ENCODE data around the gene C10orf62.

C10orf62 gene

GRCh38 chr10:97571622-97572021, 17.9 kb upstream of the C10orf62 start:
- no peak overlapping the region for H3K27ac ChIP-seq
- H3K4me3 ChIP-seq (ENCODE audit: low read depth in 1 of 2, low read length in 1 of 2), result no peak overlapping the region
- no peaks in the 10 kb centered on the region for H3K4me1 ChIP-seq (ENCODE audit: control insufficient read depth in 1 of 2, insufficient read depth in 1 of 2, low read depth in 1 of 2, low read length in 1 of 2)
- no peaks in the 10 kb centered on the region for H3K27me3 ChIP-seq
- peaks cover 52% of the 10 kb centered on the region for H3K36me3 ChIP-seq
- no peak for TF ChIP-seq CTCF (IDR thresholded peaks at IDR 0.05)
- no peaks in the 10 kb centered on the region for H3K9me3 ChIP-seq

- Histone ChIP-seq H3K4me3 (ENCODE audit: low read depth in 1 of 2, low read length in 1 of 2) (no peak within 1 kb of the TSS), H3K9me3 (no peaks in the 10 kb centered on the region), H3K27me3 (peaks cover 2% of the 10 kb centered on the region), H3K4me1 (ENCODE audit: control insufficient read depth in 1 of 2, insufficient read depth in 1 of 2, low read depth in 1 of 2, low read length in 1 of 2) (no peaks in the 10 kb centered on the region), H3K27ac (no peak within 1 kb of the TSS), H3K36me3 (peaks cover 52% of the 10 kb centered on the region)
- no peak for TF ChIP-seq CTCF (IDR thresholded peaks at IDR 0.05)
Observed at GRCh38 chr10:97572214-97572989, 17.1 kb upstream of the C10orf62 start, which contains the start of gene ANKRD2. TSS of gene ANKRD2 (plus strand) at chr10:97572779. CDS start at chr10:97572789, 10 bp downstream.

- H3K36me3 ChIP-seq, result peaks cover 46% of the 10 kb centered on the region
- H3K4me3 ChIP-seq (ENCODE audit: low read depth in 1 of 2, low read length in 1 of 2), result no peak overlapping the region
- no peaks in the 10 kb centered on the region for H3K9me3 ChIP-seq
- no peak overlapping the region for H3K27ac ChIP-seq
- peaks cover 8% of the 10 kb centered on the region for H3K27me3 ChIP-seq
- TF ChIP-seq CTCF (IDR thresholded peaks at IDR 0.05), result no peak
- no peaks in the 10 kb centered on the region for H3K4me1 ChIP-seq (ENCODE audit: control insufficient read depth in 1 of 2, insufficient read depth in 1 of 2, low read depth in 1 of 2, low read length in 1 of 2)
Observed at GRCh38 chr10:97573021-97573420, 16.5 kb upstream of the C10orf62 start.

GRCh38 chr10:97573672-97574071, 15.8 kb upstream of the C10orf62 start:
- no peaks in the 10 kb centered on the region for H3K4me1 ChIP-seq (ENCODE audit: control insufficient read depth in 1 of 2, insufficient read depth in 1 of 2, low read depth in 1 of 2, low read length in 1 of 2)
- no peak for TF ChIP-seq CTCF (IDR thresholded peaks at IDR 0.05)
- peaks cover 15% of the 10 kb centered on the region for H3K27me3 ChIP-seq
- no peaks in the 10 kb centered on the region for H3K9me3 ChIP-seq
- H3K4me3 ChIP-seq (ENCODE audit: low read depth in 1 of 2, low read length in 1 of 2), result no peak overlapping the region
- peaks cover 40% of the 10 kb centered on the region for H3K36me3 ChIP-seq
- H3K27ac ChIP-seq, result no peak overlapping the region

GRCh38 chr10:97574374-97575126, 15.0 kb upstream of the C10orf62 start:
- Histone ChIP-seq H3K9me3 (no peaks in the 10 kb centered on the region), H3K4me3 (ENCODE audit: low read depth in 1 of 2, low read length in 1 of 2) (no peak overlapping the region), H3K27ac (no peak overlapping the region), H3K27me3 (peaks cover 15% of the 10 kb centered on the region), H3K4me1 (ENCODE audit: control insufficient read depth in 1 of 2, insufficient read depth in 1 of 2, low read depth in 1 of 2, low read length in 1 of 2) (no peaks in the 10 kb centered on the region), H3K36me3 (peaks cover 31% of the 10 kb centered on the region)
- no peak for TF ChIP-seq CTCF (IDR thresholded peaks at IDR 0.05)

All from neutrophil (primary cell).